GM23338 (cell line): ENCODE results near the gene AGAP5. TPM values are rescaled to one million over a fixed set of nuclear protein-coding genes. Genes with fewer than 3 reads are reported as not detected.
"Not testable (repeated sequence)": the region's sequence is repeated elsewhere in the genome, so short reads cannot be mapped to it uniquely, and the experiment has no call there.

Experiments
- ATAC-seq: fragments of 200-7000 bp; cut with Tn5 transposase; 3 replicates; pipeline ENCODE4 v1.9.1; 2020
- DNase-seq: peaks from one replicate; pipeline ENCODE4 v3.0.0-alpha.2; 2015; ENCODE audit warnings: low spot score
- H2AFZ ChIP-seq: fragments of 200-600 bp; sonication (generic); 2 replicates; pipeline ENCODE4 v1.8.0; 2016; ENCODE audit warnings: antibody characterized with exemption, mild to moderate bottlenecking, moderate library complexity
- H3F3A ChIP-seq: fragments of 200-600 bp; sonication (generic); replicated peaks from 2 replicates; pipeline ENCODE4 v1.8.0; 2017; ENCODE audit warnings: antibody characterized with exemption, mixed run types, low read depth
- H3K27ac ChIP-seq: fragments of 200-600 bp; sonication (generic); 2 replicates; pipeline ENCODE4 v1.6.1; 2016; ENCODE audit warnings: low read depth
- H3K27me3 ChIP-seq: fragments of 200-600 bp; sonication (generic); 2 replicates; pipeline ENCODE4 v1.8.0; 2016; ENCODE audit warnings: mild to moderate bottlenecking, mixed run types, moderate library complexity; ENCODE audit not compliant: insufficient read depth
- H3K36me3 ChIP-seq: fragments of 200-600 bp; sonication (generic); 2 replicates; pipeline ENCODE4 v1.8.0; 2016; ENCODE audit warnings: mild to moderate bottlenecking; ENCODE audit not compliant: insufficient read depth
- H3K4me1 ChIP-seq: fragments of 200-600 bp; sonication (generic); 2 replicates; pipeline ENCODE4 v1.8.0; 2016; ENCODE audit warnings: mild to moderate bottlenecking, moderate library complexity; ENCODE audit not compliant: insufficient read depth
- H3K4me2 ChIP-seq: fragments of 200-600 bp; sonication (generic); 2 replicates; pipeline ENCODE4 v1.7.1; 2017; ENCODE audit warnings: mixed run types
- H3K4me3 ChIP-seq: fragments of 200-600 bp; sonication (generic); 2 replicates; pipeline ENCODE4 v1.6.1; 2016; ENCODE audit warnings: mixed run types
- H3K79me2 ChIP-seq: fragments of 200-600 bp; sonication (generic); replicated peaks from 2 replicates; pipeline ENCODE4 v1.8.0; 2017; ENCODE audit warnings: mild to moderate bottlenecking; ENCODE audit not compliant: insufficient read depth
- H3K9me2 ChIP-seq: fragments of 200-600 bp; sonication (generic); 2 replicates; pipeline ENCODE4 v1.8.0; 2017; ENCODE audit not compliant: insufficient read depth
- H4K20me1 ChIP-seq: fragments of 200-600 bp; sonication (generic); replicated peaks from 2 replicates; pipeline ENCODE4 v1.8.0; 2017; ENCODE audit warnings: mild to moderate bottlenecking; ENCODE audit not compliant: insufficient read depth
- H3K27ac Mint-ChIP-seq: 2 replicates; pipeline ENCODE4 v1.8.0; 2020; ENCODE audit warnings: inconsistent platforms, mild to moderate bottlenecking, moderate library complexity, mixed read lengths
- H3K27me3 Mint-ChIP-seq: 3 replicates; pipeline ENCODE4 v1.8.0; 2022; ENCODE audit warnings: low read depth, mild to moderate bottlenecking, moderate library complexity, mixed read lengths, inconsistent platforms; ENCODE audit not compliant: insufficient read depth, poor library complexity
- H3K36me3 Mint-ChIP-seq: 3 replicates; pipeline ENCODE4 v1.8.0; 2021; ENCODE audit warnings: low read depth, mild to moderate bottlenecking, inconsistent platforms, moderate library complexity, mixed read lengths
- H3K4me1 Mint-ChIP-seq: 3 replicates; pipeline ENCODE4 v1.8.0; 2020; ENCODE audit warnings: mild to moderate bottlenecking, inconsistent platforms, mixed read lengths
- H3K4me3 Mint-ChIP-seq: 3 replicates; pipeline ENCODE4 v1.8.0; 2021; ENCODE audit warnings: moderate library complexity, mild to moderate bottlenecking, inconsistent platforms, mixed read lengths
- H3K9me3 Mint-ChIP-seq: 3 replicates; pipeline ENCODE4 v1.8.0; 2020; ENCODE audit warnings: moderate library complexity, mild to moderate bottlenecking, inconsistent platforms, mixed read lengths
- CREB1 ChIP-seq: fragments of 250-450 bp; sonication (Bioruptor Pico); IDR thresholded peaks from 2 replicates; pipeline ENCODE4 v1.5.0; 2020; ENCODE audit warnings: low read depth, mild to moderate bottlenecking, moderate library complexity
- EZH2 ChIP-seq: fragments of 200-600 bp; sonication (generic); IDR thresholded peaks from one replicate; pipeline ENCODE4 v1.8.0; 2017; ENCODE audit warnings: antibody characterized with exemption, mild to moderate bottlenecking, low read depth; ENCODE audit not compliant: unreplicated experiment
- EZH2phosphoT487 ChIP-seq: fragments of 200-600 bp; sonication (generic); IDR thresholded peaks from one replicate; pipeline ENCODE4 v1.8.1; 2018; ENCODE audit warnings: antibody characterized with exemption; ENCODE audit not compliant: unreplicated experiment
- POLR2AphosphoS5 ChIP-seq: IDR thresholded peaks from 2 replicates; pipeline ENCODE4 v1.6.1; 2016; ENCODE audit warnings: antibody characterized with exemption, low read depth
- STAT1 ChIP-seq: IDR thresholded peaks from one replicate; pipeline ENCODE4 v1.6.1; 2016; ENCODE audit warnings: antibody characterized with exemption; ENCODE audit not compliant: unreplicated experiment
- ZNF462 ChIP-seq: fragments of 250-450 bp; sonication (Bioruptor Pico); IDR thresholded peaks from 2 replicates; pipeline ENCODE4 v1.5.0; 2020; ENCODE audit warnings: mild to moderate bottlenecking, moderate library complexity
- polyA plus RNA-seq: library from polyadenylated mRNA; unstranded; fragments of >200 nt; fragmentation: Nextera tagmentation; extraction: Ambion mirVana; gene quantifications from 2 replicates; pipeline ENCODE4 v1.2.1, GENCODE V29; 2016
- total RNA-seq: library from RNA; depleted of rRNA; stranded (reverse); fragments of >200 nt; shearing (Covaris generic); gene quantifications from 2 replicates; pipeline ENCODE4 v1.2.3, GENCODE V29; 2014

AGAP5 gene
- total and polyA plus RNA-seq, 2 experiments from 2014 or later, result 5.0 to 5.3 TPM

DNA sequence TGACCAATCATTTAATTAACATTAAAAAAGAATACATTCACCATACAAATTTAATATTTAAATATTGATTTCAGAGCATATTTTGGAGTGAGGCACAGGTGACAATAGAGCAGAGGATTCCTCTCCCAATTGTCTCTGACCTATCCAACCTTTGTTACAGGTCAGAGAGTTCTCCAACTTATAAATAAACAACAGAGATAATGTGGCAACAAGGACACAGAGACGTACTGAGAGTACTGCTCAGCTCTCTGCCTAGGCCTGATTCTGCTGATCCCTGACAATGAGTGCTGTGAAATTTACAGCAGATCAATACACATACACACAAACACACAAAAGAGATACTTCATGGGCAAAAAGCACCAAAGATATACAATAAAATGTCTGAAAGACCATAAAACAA, 18.3 kb upstream of the AGAP5 start (continued):
- TF ChIP-seq ZNF462 (CRISPR knock-in tag) (no peak), EZH2phosphoT487 (no peak), POLR2AphosphoS5 (no peak), CREB1 (no peak), STAT1 (no peak), EZH2 (no peak)

GRCh38 chr10:73715179-73716156, 17.6 kb upstream of the AGAP5 start:
- H3K4me3 ChIP-seq, H3K4me3 Mint-ChIP-seq, H3K4me2 ChIP-seq, H3K27ac Mint-ChIP-seq, ATAC-seq, H2AFZ ChIP-seq, H3K27me3 ChIP-seq, H4K20me1 ChIP-seq, H3K9me2 ChIP-seq, H3K27ac ChIP-seq, H3K4me1 Mint-ChIP-seq, H3K27me3 Mint-ChIP-seq, H3K4me1 ChIP-seq, H3K79me2 ChIP-seq, H3K9me3 Mint-ChIP-seq, H3F3A ChIP-seq, DNase-seq: not testable (repeated sequence)
- peaks cover 34% of the 10 kb centered on the region for H3K36me3 ChIP-seq
- H3K36me3 Mint-ChIP-seq, result peaks cover 46% of the 10 kb centered on the region

GRCh38 chr10:73714483-73714882, 16.6 kb upstream of the AGAP5 start:
- H3K4me3 Mint-ChIP-seq, H3K27ac Mint-ChIP-seq, H3K4me1 Mint-ChIP-seq, H3K27me3 Mint-ChIP-seq, H3K4me3 ChIP-seq, H3K4me2 ChIP-seq, H3K27me3 ChIP-seq, H4K20me1 ChIP-seq, H3K9me2 ChIP-seq, H3K79me2 ChIP-seq, DNase-seq, H2AFZ ChIP-seq, ATAC-seq, H3K4me1 ChIP-seq, H3K27ac ChIP-seq, H3K9me3 Mint-ChIP-seq, H3F3A ChIP-seq: not testable (repeated sequence)
- H3K36me3 Mint-ChIP-seq, result peaks cover 40% of the 10 kb centered on the region
- peaks cover 31% of the 10 kb centered on the region for H3K36me3 ChIP-seq

GRCh38 chr10:73713912-73714311, 16.0 kb upstream of the AGAP5 start:
- not testable (repeated sequence) for DNase-seq, H3K9me3 Mint-ChIP-seq, H2AFZ ChIP-seq, H3K4me3 Mint-ChIP-seq, H3K9me2 ChIP-seq, H3K4me1 Mint-ChIP-seq, H3K27ac Mint-ChIP-seq, H3K79me2 ChIP-seq, H3K27me3 Mint-ChIP-seq, H3K4me2 ChIP-seq, H4K20me1 ChIP-seq, ATAC-seq, H3K4me3 ChIP-seq, H3K4me1 ChIP-seq, H3F3A ChIP-seq, H3K27me3 ChIP-seq, H3K27ac ChIP-seq
- H3K36me3 Mint-ChIP-seq, result peaks cover 34% of the 10 kb centered on the region; the same call in 2 of the 3 replicates
- peaks cover 31% of the 10 kb centered on the region for H3K36me3 ChIP-seq
